Adrenal gland (tissue), 5 donors: ENCODE results near the gene CRACR2B.

Source experiments
- CTCF ChIP-seq, 6 experiments: fragments of 450-650 bp in 4 of 6; fragments of 200-600 bp in 2 of 6; sonication (generic) in 1 of 6; IDR thresholded peaks; 1 replicate in 5 of 6; 2 replicates in 1 of 6; pipeline versions ENCODE4 v1.5.1 to v1.8.0; 2016 to 2021; ENCODE audit warnings: antibody characterized with exemption in 6 of 6, mild to moderate bottlenecking in 2 of 6, moderate library complexity in 1 of 6
- POLR2A ChIP-seq, 2 donors: fragments of 450-650 bp; IDR thresholded peaks; one replicate each; pipeline ENCODE4 v1.6.1; 2017; ENCODE audit warnings: antibody characterized with exemption in 2 of 2, mild to moderate bottlenecking in 2 of 2, moderate library complexity in 1 of 2
- donor health status: DM: no; HTN: no; CAD: no.

GRCh38 chr11:870127-870413 lies 42.4 kb downstream of the CRACR2B start:
- TF ChIP-seq CTCF (IDR thresholded peaks at IDR 0.05) (no peak), POLR2A (IDR thresholded peaks at IDR 0.05) (no peak)
